Endothelial cell of umbilical vein (primary cell): ENCODE results near the gene NRXN3. TPM values are rescaled to one million over a fixed set of nuclear protein-coding genes. Genes with fewer than 3 reads are reported as not detected.

Experiments used
- BruUV-seq: library from RNA; stranded (reverse); fragments of 400-500 nt; replicated peaks from 2 replicates; lab custom pipeline; 2021; lab: Mats Ljungman, UMichigan
- CTCF ChIA-PET: fragments of 300-600, 350-600 bp; sonication (Branson Sonifier 250); formaldehyde crosslinking; loops from one replicate; lab custom pipeline; 2021; ENCODE audit warnings: antibody characterized with exemption, inconsistent platforms; lab: Charles Lee
- POLR2A ChIA-PET: fragments of 300-600, 350-600 bp; sonication (Branson Sonifier 250); formaldehyde crosslinking; loops from one replicate; lab custom pipeline; 2021; ENCODE audit warnings: antibody characterized with exemption, inconsistent platforms; lab: Charles Lee
- DNase-seq: peaks from one replicate; pipeline ENCODE4 v3.0.0-alpha.2; 2011; ENCODE audit warnings: low read depth, low spot score
- FAIRE-seq: peaks from 2 replicates; lab custom pipeline; 2011; peaks lifted over from hg19 to GRCh38; lab: Jason Lieb, UNC
- H2AFZ ChIP-seq: 2 replicates; pipeline ENCODE4 v1.6.0; 2012; ENCODE audit warnings: low read depth, low read length, control low read depth, inconsistent platforms
- H3K27ac ChIP-seq: 2 replicates; pipeline ENCODE4 v1.5.1; 2011; ENCODE audit warnings: low read depth, mild to moderate bottlenecking, control low read depth, low read length, moderate library complexity; ENCODE audit not compliant: insufficient read depth
- H3K27me3 ChIP-seq, 2 experiments: 2 replicates each; pipeline versions ENCODE4 v1.6.0 to v1.6.1; 2011; ENCODE audit warnings: low read length in 2 of 2, mixed read lengths in 1 of 2; ENCODE audit not compliant: control insufficient read depth in 2 of 2, insufficient read depth in 2 of 2
- H3K36me3 ChIP-seq, 2 experiments: 2 replicates in 1 of 2; 3 replicates in 1 of 2; pipeline ENCODE4 v1.5.1; 2011; ENCODE audit warnings: low read length in 2 of 2, mild to moderate bottlenecking in 1 of 2, moderate library complexity in 1 of 2; ENCODE audit not compliant: control insufficient read depth in 2 of 2, insufficient read depth in 2 of 2; ENCODE audit errors: extremely low read depth in 1 of 2
- H3K4me1 ChIP-seq: 3 replicates; pipeline ENCODE4 v1.5.1; 2011; ENCODE audit warnings: mild to moderate bottlenecking, low read length; ENCODE audit not compliant: control insufficient read depth, insufficient read depth; ENCODE audit errors: extremely low read depth
- H3K4me2 ChIP-seq: 2 replicates; pipeline ENCODE4 v1.6.1; 2011; ENCODE audit warnings: low read length, control low read depth, mixed read lengths; ENCODE audit not compliant: insufficient read depth
- H3K4me3 ChIP-seq, 3 experiments: fragments of 200-600 bp in 1 of 3; sonication (generic), shearing (Covaris generic) in 1 of 3; replicated peaks in 1 of 3; 2 replicates each; pipeline ENCODE4 v1.5.1; 2011 to 2016; ENCODE audit warnings: control low read depth in 3 of 3, low read length in 3 of 3, mild to moderate bottlenecking in 2 of 3, inconsistent platforms in 1 of 3, low read depth in 1 of 3, moderate library complexity in 1 of 3; ENCODE audit not compliant: insufficient read depth in 1 of 3
- H3K79me2 ChIP-seq: 2 replicates; pipeline ENCODE4 v1.6.0; 2012; ENCODE audit warnings: low read length, inconsistent platforms; ENCODE audit not compliant: control insufficient read depth, insufficient read depth
- H3K9ac ChIP-seq: replicated peaks from 2 replicates; pipeline ENCODE3; 2011; ENCODE audit warnings: low read length, control low read depth; ENCODE audit not compliant: insufficient read depth; ENCODE audit errors: extremely low read depth
- H3K9me1 ChIP-seq: replicated peaks from 3 replicates; pipeline ENCODE4 v1.6.0; 2011; ENCODE audit warnings: mild to moderate bottlenecking, low read length; ENCODE audit not compliant: control insufficient read depth, insufficient read depth; ENCODE audit errors: extremely low read depth
- H3K9me3 ChIP-seq: replicated peaks from 2 replicates; pipeline ENCODE4 v1.5.1; 2012; ENCODE audit warnings: low read length, inconsistent platforms; ENCODE audit not compliant: control insufficient read depth, insufficient read depth
- H4K20me1 ChIP-seq: replicated peaks from 2 replicates; pipeline ENCODE3; 2011; ENCODE audit warnings: mild to moderate bottlenecking, low read length; ENCODE audit not compliant: control insufficient read depth, insufficient read depth; ENCODE audit errors: extremely low read depth
- EZH2 ChIP-seq: IDR thresholded peaks from 2 replicates; pipeline ENCODE4 v1.6.1; 2012; ENCODE audit warnings: borderline replicate concordance, low read depth, mild to moderate bottlenecking, moderate library complexity, low read length, inconsistent platforms; ENCODE audit not compliant: severe bottlenecking
- FOS ChIP-seq: IDR thresholded peaks from 2 replicates; pipeline ENCODE4 v1.6.1; 2011; ENCODE audit warnings: mild to moderate bottlenecking, low read length, moderate library complexity, borderline replicate concordance; ENCODE audit not compliant: insufficient read depth
- GATA2 ChIP-seq: IDR thresholded peaks from 2 replicates; pipeline ENCODE4 v1.7.0; 2011; ENCODE audit warnings: low read depth, mild to moderate bottlenecking, moderate library complexity, mixed read lengths, low read length; ENCODE audit not compliant: insufficient read length, insufficient read depth
- JUN ChIP-seq: IDR thresholded peaks from 2 replicates; pipeline ENCODE4 v1.6.1; 2011; ENCODE audit warnings: borderline replicate concordance, low read depth; ENCODE audit not compliant: insufficient read length, insufficient read depth
- MAX ChIP-seq: IDR thresholded peaks from 2 replicates; pipeline ENCODE4 v1.6.1; 2011; ENCODE audit not compliant: insufficient read depth, insufficient read length
- MYC ChIP-seq: IDR thresholded peaks from one replicate; pipeline ENCODE4 v1.6.1; 2011; ENCODE audit warnings: mild to moderate bottlenecking, low read depth, low read length
- POLR2A ChIP-seq: IDR thresholded peaks from 2 replicates; pipeline ENCODE4 v1.6.1; 2012; ENCODE audit warnings: low read depth, mild to moderate bottlenecking, control low read depth, low read length
- POLR2AphosphoS5 ChIP-seq: IDR thresholded peaks from 2 replicates; pipeline ENCODE4 v1.6.1; 2012; ENCODE audit warnings: low read depth, mild to moderate bottlenecking, control low read depth, low read length, moderate library complexity; ENCODE audit not compliant: insufficient read depth
- dilution Hi-C: fragments of 300-500 bp; cut with MboI; formaldehyde crosslinking; loops from one replicate; pipeline ENCODE4 v1.15.0; 2019; ENCODE audit warnings: low sequenced_read_pairs; ENCODE audit not compliant: extremely low pct_ligation_motif_present
- intact Hi-C: fragments of 100-400 bp; cut with micrococcal nuclease; formaldehyde crosslinking; loops from one replicate; pipeline ENCODE4 v1.10.0; 2022
- polyA plus RNA-seq, 4 experiments: library from polyadenylated mRNA; depleted of rRNA in 3 of 4; stranded (reverse) in 3 of 4; unstranded in 1 of 4; fragments of >200 nt; gene quantifications; 2 replicates each; pipeline versions ENCODE4 v1.2.1 to v1.2.3, GENCODE V29; 2011 to 2012; ENCODE audit warnings: missing spikeins in 1 of 4
- total RNA-seq: library from RNA; stranded (reverse); gene quantifications from 2 replicates; pipeline ENCODE4 v1.2.3, GENCODE V29; 2021
- TF ChIP-seq, protein P1 (sequence below), 2 donors: IDR thresholded peaks; 1 replicate in 1 of 2; 2 replicates in 1 of 2; pipeline ENCODE4 v1.5.1; 2011; ENCODE audit warnings: low read length in 2 of 2, mild to moderate bottlenecking in 2 of 2, moderate library complexity in 2 of 2, control low read depth in 1 of 2, inconsistent platforms in 1 of 2, low read depth in 1 of 2; ENCODE audit not compliant: insufficient read depth in 1 of 2; ENCODE audit errors: extremely low read depth in 1 of 2

NRXN3 gene
- total and polyA plus RNA-seq, 2 donors (not counting 3 experiments of a cell fraction or from before 2014, with no cell fraction given): 0.72 to 4.2 TPM

DNA sequence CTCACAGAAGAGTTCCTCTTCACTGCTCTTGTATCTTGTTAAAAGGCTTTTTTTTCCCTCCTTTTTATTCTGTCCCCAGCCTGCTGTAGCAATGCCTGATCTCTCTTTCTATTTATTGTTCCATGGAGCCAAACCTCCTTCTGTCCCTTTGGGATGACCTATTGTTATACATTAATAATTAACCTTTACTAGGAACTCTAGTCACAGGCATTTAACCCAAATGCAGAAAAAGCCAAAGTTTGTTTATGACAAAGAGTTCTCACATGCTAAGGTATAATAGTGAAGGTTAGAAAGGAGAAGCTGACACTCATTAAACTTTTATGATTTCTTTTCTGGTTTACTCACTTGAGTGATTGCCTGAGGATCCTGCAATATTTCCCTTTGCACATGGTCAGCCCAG, 535.8 kb downstream of the NRXN3 start:
- H2AFZ ChIP-seq: no peak overlapping the region
- no peak overlapping the region for H3K4me3 ChIP-seq
- ChIA-PET POLR2A (no interaction called here), CTCF (no interaction called here)
- FAIRE-seq: no peak
- DNase-seq: no peak
- H3K4me1 ChIP-seq: no peaks in the 10 kb centered on the region
- dilution Hi-C loops (no loop called here), intact Hi-C loops (no loop called here)
- H3K9me3 ChIP-seq: no peaks in the 10 kb centered on the region
- H3K27ac ChIP-seq: no peak overlapping the region
- H3K27me3 ChIP-seq: no peaks in the 10 kb centered on the region
- H3K9ac ChIP-seq: no peak overlapping the region
- no peaks in the 10 kb centered on the region for H3K36me3 ChIP-seq
- BruUV-seq: no TSS peak
- H4K20me1 ChIP-seq: no peaks in the 10 kb centered on the region
- no peaks in the 10 kb centered on the region for H3K79me2 ChIP-seq
- TF ChIP-seq MAX (no peak), MYC (no peak), FOS (no peak), EZH2 (no peak), POLR2AphosphoS5 (no peak), GATA2 (no peak), POLR2A (no peak), JUN (no peak)
- TF ChIP-seq, protein P1, sequence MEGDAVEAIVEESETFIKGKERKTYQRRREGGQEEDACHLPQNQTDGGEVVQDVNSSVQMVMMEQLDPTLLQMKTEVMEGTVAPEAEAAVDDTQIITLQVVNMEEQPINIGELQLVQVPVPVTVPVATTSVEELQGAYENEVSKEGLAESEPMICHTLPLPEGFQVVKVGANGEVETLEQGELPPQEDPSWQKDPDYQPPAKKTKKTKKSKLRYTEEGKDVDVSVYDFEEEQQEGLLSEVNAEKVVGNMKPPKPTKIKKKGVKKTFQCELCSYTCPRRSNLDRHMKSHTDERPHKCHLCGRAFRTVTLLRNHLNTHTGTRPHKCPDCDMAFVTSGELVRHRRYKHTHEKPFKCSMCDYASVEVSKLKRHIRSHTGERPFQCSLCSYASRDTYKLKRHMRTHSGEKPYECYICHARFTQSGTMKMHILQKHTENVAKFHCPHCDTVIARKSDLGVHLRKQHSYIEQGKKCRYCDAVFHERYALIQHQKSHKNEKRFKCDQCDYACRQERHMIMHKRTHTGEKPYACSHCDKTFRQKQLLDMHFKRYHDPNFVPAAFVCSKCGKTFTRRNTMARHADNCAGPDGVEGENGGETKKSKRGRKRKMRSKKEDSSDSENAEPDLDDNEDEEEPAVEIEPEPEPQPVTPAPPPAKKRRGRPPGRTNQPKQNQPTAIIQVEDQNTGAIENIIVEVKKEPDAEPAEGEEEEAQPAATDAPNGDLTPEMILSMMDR (IDR thresholded peaks at IDR 0.05; ENCODE audit: extremely low read depth in 1 of 2, insufficient read depth in 1 of 2, low read depth in 1 of 2, low read length in 2 of 2): no peak
- no peaks in the 10 kb centered on the region for H3K9me1 ChIP-seq
- H3K4me2 ChIP-seq: no peak overlapping the region
